Ascending aorta (tissue), 2 donors: Measurements from ENCODE around the gene TUFT1. TPM values are rescaled to one million over a fixed set of nuclear protein-coding genes. Genes with fewer than 3 reads are reported as not detected.

Source experiments
- DNase-seq, 2 donors: peaks; one replicate each; pipeline ENCODE4 v3.0.0-alpha.2; 2019; ENCODE audit warnings: low spot score in 2 of 2
- H3K27ac ChIP-seq, 2 donors: fragments of 200-600 bp; sonication (generic); one replicate each; pipeline ENCODE4 v1.5.1; 2016 to 2017; ENCODE audit warnings: mild to moderate bottlenecking in 1 of 2
- H3K27me3 ChIP-seq: fragments of 200-600 bp; sonication (generic); one replicate; pipeline ENCODE4 v1.5.1; 2017
- H3K36me3 ChIP-seq, 2 donors: fragments of 200-600 bp; sonication (generic); one replicate each; pipeline ENCODE4 v1.5.1; 2016
- H3K4me1 ChIP-seq, 2 donors: fragments of 200-600 bp; sonication (generic); one replicate each; pipeline ENCODE4 v1.5.1; 2016 to 2017; ENCODE audit warnings: mild to moderate bottlenecking in 1 of 2
- H3K4me3 ChIP-seq, 2 donors: fragments of 200-600 bp; sonication (generic); one replicate each; pipeline ENCODE4 v1.5.1; 2016 to 2017; ENCODE audit warnings: mild to moderate bottlenecking in 1 of 2
- H3K9me3 ChIP-seq, 2 donors: fragments of 200-600 bp; sonication (generic); one replicate each; pipeline ENCODE4 v1.5.1; 2016
- intact Hi-C: fragments of 100-400 bp; cut with DNase I; formaldehyde crosslinking; loops from one replicate; pipeline ENCODE4 v1.15.1; 2023
- total RNA-seq: library from RNA; depleted of rRNA; stranded (reverse); fragments of >200 nt; gene quantifications from one replicate; pipeline ENCODE4 v1.1.0, GENCODE V29; 2016
- TF ChIP-seq, protein P1 (sequence below), 3 experiments: fragments of 200-600 bp in 2 of 3; fragments of 450-650 bp in 1 of 3; sonication (generic) in 2 of 3; IDR thresholded peaks; one replicate each; pipeline ENCODE4 v1.5.1; 2016 to 2019; ENCODE audit warnings: antibody characterized with exemption in 3 of 3, mild to moderate bottlenecking in 1 of 3, moderate library complexity in 1 of 3

The TUFT1 gene
- total RNA-seq, 1 donor from 2014 or later, result 2.3 TPM

GRCh38 chr1:151495316-151495715 is 44.8 kb upstream of the TUFT1 start:
- Histone ChIP-seq H3K4me1 (no peaks in the 10 kb centered on the region), H3K36me3 (no peaks in the 10 kb centered on the region), H3K27ac (no peak overlapping the region), H3K27me3 (no peaks in the 10 kb centered on the region), H3K4me3 (no peak overlapping the region), H3K9me3 (no peaks in the 10 kb centered on the region)
- TF ChIP-seq, protein P1, sequence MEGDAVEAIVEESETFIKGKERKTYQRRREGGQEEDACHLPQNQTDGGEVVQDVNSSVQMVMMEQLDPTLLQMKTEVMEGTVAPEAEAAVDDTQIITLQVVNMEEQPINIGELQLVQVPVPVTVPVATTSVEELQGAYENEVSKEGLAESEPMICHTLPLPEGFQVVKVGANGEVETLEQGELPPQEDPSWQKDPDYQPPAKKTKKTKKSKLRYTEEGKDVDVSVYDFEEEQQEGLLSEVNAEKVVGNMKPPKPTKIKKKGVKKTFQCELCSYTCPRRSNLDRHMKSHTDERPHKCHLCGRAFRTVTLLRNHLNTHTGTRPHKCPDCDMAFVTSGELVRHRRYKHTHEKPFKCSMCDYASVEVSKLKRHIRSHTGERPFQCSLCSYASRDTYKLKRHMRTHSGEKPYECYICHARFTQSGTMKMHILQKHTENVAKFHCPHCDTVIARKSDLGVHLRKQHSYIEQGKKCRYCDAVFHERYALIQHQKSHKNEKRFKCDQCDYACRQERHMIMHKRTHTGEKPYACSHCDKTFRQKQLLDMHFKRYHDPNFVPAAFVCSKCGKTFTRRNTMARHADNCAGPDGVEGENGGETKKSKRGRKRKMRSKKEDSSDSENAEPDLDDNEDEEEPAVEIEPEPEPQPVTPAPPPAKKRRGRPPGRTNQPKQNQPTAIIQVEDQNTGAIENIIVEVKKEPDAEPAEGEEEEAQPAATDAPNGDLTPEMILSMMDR (IDR thresholded peaks at IDR 0.05), result no peak
- intact Hi-C loops, result no loop called here
- DNase-seq, result no peak

GRCh38 chr1:151499365-151499764 is 40.7 kb upstream of the TUFT1 start:
- DNase-seq, result no peak
- TF ChIP-seq, protein P1 (IDR thresholded peaks at IDR 0.05), result no peak
- no peaks in the 10 kb centered on the region for H3K36me3 ChIP-seq
- no peaks in the 10 kb centered on the region for H3K4me1 ChIP-seq
- H3K27me3 ChIP-seq, result no peaks in the 10 kb centered on the region
- H3K4me3 ChIP-seq, result no peak overlapping the region
- no peaks in the 10 kb centered on the region for H3K9me3 ChIP-seq
- no peak overlapping the region for H3K27ac ChIP-seq
- intact Hi-C loops, result no loop called here

DNA sequence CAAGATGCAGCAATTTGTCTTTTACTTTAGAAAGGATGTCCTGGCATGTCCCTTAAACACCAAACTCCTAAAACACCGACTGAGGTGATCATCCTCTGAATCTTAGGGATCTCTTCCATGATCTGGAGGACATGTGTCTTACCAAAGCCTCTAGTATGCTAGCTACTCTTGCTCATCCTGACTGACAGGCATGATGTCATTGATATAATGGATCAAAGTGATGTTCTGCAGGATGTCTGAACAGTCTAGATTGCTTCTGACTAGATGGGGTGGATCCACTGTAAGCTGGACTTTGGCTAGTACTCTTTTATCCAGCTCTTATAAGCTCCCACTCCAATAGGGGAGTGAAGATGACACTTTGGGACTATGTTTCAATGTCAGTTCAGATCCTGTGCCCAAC is 40.2 kb upstream of the TUFT1 start:
- Histone ChIP-seq H3K4me3 (no peak overlapping the region), H3K27me3 (no peaks in the 10 kb centered on the region), H3K4me1 (no peaks in the 10 kb centered on the region), H3K27ac (no peak overlapping the region), H3K36me3 (no peaks in the 10 kb centered on the region), H3K9me3 (no peaks in the 10 kb centered on the region)
- no peak for DNase-seq
- intact Hi-C loops, result no loop called here
- TF ChIP-seq, protein P1 (IDR thresholded peaks at IDR 0.05), result no peak

DNA sequence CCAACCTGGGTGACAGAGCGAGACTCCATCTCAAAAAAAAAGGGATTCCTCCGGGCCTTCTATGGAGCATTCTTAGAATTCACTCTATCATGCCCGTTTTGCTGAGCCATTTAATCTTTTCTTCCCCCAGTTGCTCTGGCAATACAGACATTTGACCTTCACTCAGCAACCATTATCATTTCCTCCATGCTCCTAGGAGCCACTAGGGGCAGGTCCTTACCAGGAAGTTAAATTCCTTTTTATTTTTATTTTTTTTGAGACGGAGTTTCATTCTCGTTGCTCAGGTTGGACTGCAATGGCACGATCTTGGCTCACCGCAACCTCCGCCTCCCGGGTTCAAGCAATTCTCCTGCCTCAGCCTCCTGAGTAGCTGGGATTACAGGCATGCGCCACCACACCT is 38.6 kb upstream of the TUFT1 start:
- Histone ChIP-seq H3K27me3 (no peaks in the 10 kb centered on the region), H3K9me3 (no peaks in the 10 kb centered on the region), H3K4me3 (no peak overlapping the region), H3K36me3 (no peaks in the 10 kb centered on the region), H3K4me1 (no peaks in the 10 kb centered on the region), H3K27ac (no peak overlapping the region)
- TF ChIP-seq, protein P1 (IDR thresholded peaks at IDR 0.05), result no peak
- intact Hi-C loops, result no loop called here
- DNase-seq, result no peak

- TF ChIP-seq, protein P1 (IDR thresholded peaks at IDR 0.05), result no peak
- H3K9me3 ChIP-seq, result no peaks in the 10 kb centered on the region
- no peak for DNase-seq
- no peaks in the 10 kb centered on the region for H3K27me3 ChIP-seq
- no peaks in the 10 kb centered on the region for H3K36me3 ChIP-seq
- no peak overlapping the region for H3K4me3 ChIP-seq
- H3K27ac ChIP-seq, result no peak overlapping the region
- intact Hi-C loops, result no loop called here
- no peaks in the 10 kb centered on the region for H3K4me1 ChIP-seq
Observed at GRCh38 chr1:151502035-151502700, 37.9 kb upstream of the TUFT1 start.
